GM12878 (cell line): ENCODE data around the gene DLST. TPM values are rescaled to one million over a fixed set of nuclear protein-coding genes. Genes with fewer than 3 reads are reported as not detected.
"Not testable (repeated sequence)": the region's sequence is repeated elsewhere in the genome, so short reads cannot be mapped to it uniquely, and the experiment has no call there.

Experiments used
- ATAC-seq: fragments of 200-7000 bp; cut with Tn5 transposase; 3 replicates; pipeline ENCODE4 v1.9.1; 2020; ENCODE audit warnings: mild to moderate bottlenecking, moderate library complexity
- BruUV-seq: library from RNA; stranded (reverse); fragments of 400-500 nt; replicated peaks from 2 replicates; lab custom pipeline; 2021; lab: Mats Ljungman, UMichigan
- CTCF ChIA-PET: fragments of 300-600 bp; sonication (Branson Sonifier 250); formaldehyde crosslinking; extraction: SDS; loops from one replicate; lab custom pipeline; 2021; ENCODE audit warnings: inconsistent platforms; lab: Yijun Ruan, JAX
- POLR2A ChIA-PET: fragments of 350-600 bp; formaldehyde crosslinking; extraction: SDS; loops from one replicate; lab custom pipeline; 2021; ENCODE audit warnings: inconsistent platforms; lab: Charles Lee
- RAD21 ChIA-PET: fragments of 300-600 bp; sonication (Branson Sonifier 250); formaldehyde crosslinking; loops from one replicate; lab custom pipeline; 2023; ENCODE audit warnings: antibody characterized with exemption; ENCODE audit not compliant: unreplicated experiment; lab: Charles Lee
- SMC1A ChIA-PET: fragments of 300-600 bp; sonication (Branson Sonifier 250); formaldehyde crosslinking; loops from one replicate; lab custom pipeline; 2023; ENCODE audit not compliant: unreplicated experiment, uncharacterized antibody; lab: Charles Lee
- DNase-seq: peaks from one replicate; pipeline ENCODE4 v3.0.0-alpha.2; 2011; ENCODE audit warnings: low read depth, low spot score
- FAIRE-seq: peaks from 3 replicates; lab custom pipeline; 2011; peaks lifted over from hg19 to GRCh38; lab: Jason Lieb, UNC
- H2AFZ ChIP-seq: 2 replicates; pipeline ENCODE4 v1.6.0; 2011; ENCODE audit warnings: low read depth, low read length, control low read depth; ENCODE audit not compliant: control insufficient read depth
- H3K27ac ChIP-seq: 2 replicates; pipeline ENCODE4 v1.5.1; 2011; ENCODE audit warnings: control low read depth; ENCODE audit not compliant: control insufficient read depth, insufficient read depth
- H3K27me3 ChIP-seq, 2 experiments: replicated peaks in 1 of 2; 2 replicates each; pipeline versions ENCODE4 v1.6.0 to v1.6.1; 2011; ENCODE audit warnings: low read length in 1 of 2; ENCODE audit not compliant: control insufficient read depth in 2 of 2, insufficient read depth in 2 of 2
- H3K36me3 ChIP-seq, 2 experiments: 2 replicates each; pipeline ENCODE4 v1.5.1; 2011; ENCODE audit warnings: low read length in 1 of 2; ENCODE audit not compliant: control insufficient read depth in 2 of 2, insufficient read depth in 2 of 2
- H3K4me1 ChIP-seq: 2 replicates; pipeline ENCODE4 v1.6.1; 2011; ENCODE audit warnings: mild to moderate bottlenecking, low read length, moderate library complexity, mixed read lengths; ENCODE audit not compliant: control insufficient read depth, insufficient read depth
- H3K4me2 ChIP-seq: 2 replicates; pipeline ENCODE4 v1.6.0; 2011; ENCODE audit warnings: control low read depth; ENCODE audit not compliant: control insufficient read depth, insufficient read depth
- H3K4me3 ChIP-seq: fragments of 200-600 bp; sonication (generic); 2 replicates; pipeline ENCODE4 v1.5.1; 2016
- H3K79me2 ChIP-seq: 2 replicates; pipeline ENCODE4 v1.6.0; 2011; ENCODE audit warnings: low read length; ENCODE audit not compliant: control insufficient read depth, insufficient read depth
- H3K9ac ChIP-seq: 2 replicates; pipeline ENCODE4 v1.8.0; 2011; ENCODE audit warnings: low read length, control low read depth, mixed read lengths; ENCODE audit not compliant: control insufficient read depth, insufficient read depth
- H3K9me3 ChIP-seq: replicated peaks from 3 replicates; pipeline ENCODE4 v1.5.1; 2011; ENCODE audit warnings: mild to moderate bottlenecking, low read length; ENCODE audit not compliant: control insufficient read depth, insufficient read depth
- H4K20me1 ChIP-seq: 2 replicates; pipeline ENCODE4 v1.6.0; 2011; ENCODE audit not compliant: control insufficient read depth, insufficient read depth
- BHLHE40 ChIP-seq, 2 experiments: fragments of 450-650 bp in 1 of 2; IDR thresholded peaks; 2 replicates each; pipeline ENCODE4 v1.6.1; 2011 to 2017; ENCODE audit warnings: low read depth in 2 of 2, borderline replicate concordance in 1 of 2, improper control_type of control experiment in 1 of 2, low read length in 1 of 2, mild to moderate bottlenecking in 1 of 2
- CBFB ChIP-seq: IDR thresholded peaks from 2 replicates; pipeline ENCODE4 v1.6.1; 2016; ENCODE audit warnings: antibody characterized with exemption, low read depth
- EED ChIP-seq: sonication (generic); IDR thresholded peaks from 2 replicates; pipeline ENCODE4 v1.6.1; 2016; ENCODE audit warnings: antibody characterized with exemption, low read depth
- HCFC1 ChIP-seq: fragments of 150-350 bp; IDR thresholded peaks from 2 replicates; pipeline ENCODE4 v1.6.1; 2014; ENCODE audit warnings: low read length
- IKZF2 ChIP-seq, 2 experiments: fragments of 450-650 bp; IDR thresholded peaks; 2 replicates each; pipeline ENCODE4 v1.6.1; 2017; ENCODE audit warnings: mild to moderate bottlenecking in 2 of 2, moderate library complexity in 2 of 2
- KAT2A ChIP-seq: conservative IDR thresholded peaks from 2 replicates; pipeline ENCODE4 v1.6.1; 2011; ENCODE audit warnings: low read depth, low read length; ENCODE audit not compliant: control insufficient read depth
- LARP7 ChIP-seq: fragments of 450-650 bp; IDR thresholded peaks from 2 replicates; pipeline ENCODE4 v1.6.1; 2017; ENCODE audit warnings: mild to moderate bottlenecking
- SIN3A ChIP-seq: IDR thresholded peaks from 2 replicates; pipeline ENCODE4 v1.6.1; 2012; ENCODE audit warnings: low read depth, low read length, improper control_type of control experiment
- SREBF1 ChIP-seq: IDR thresholded peaks from 2 replicates; pipeline ENCODE4 v1.6.1; 2012; ENCODE audit warnings: mild to moderate bottlenecking, low read length
- YY1 ChIP-seq: IDR thresholded peaks from 2 replicates; pipeline ENCODE4 v1.6.1; 2011; ENCODE audit warnings: low read depth, mild to moderate bottlenecking, low read length
- ZBED1 ChIP-seq: IDR thresholded peaks from 2 replicates; pipeline ENCODE4 v1.6.1; 2016; ENCODE audit warnings: borderline replicate concordance
- ZNF274 ChIP-seq: IDR thresholded peaks from one replicate; pipeline ENCODE4 v1.8.0; 2011; ENCODE audit not compliant: insufficient read length, insufficient read depth
- WGBS: methylation state at CpG from one replicate; pipeline ENCODE4 v1.1.6; 2016; ENCODE audit warnings: low lambda C conversion rate; ENCODE audit not compliant: insufficient replicate concordance, insufficient coverage; ENCODE audit errors: missing lambda C conversion rate; 5-methylcytosine and 5-hydroxymethylcytosine counted together
- in situ Hi-C: fragments of 300-500 bp; cut with MboI; formaldehyde crosslinking; loops from 9 replicates; pipeline ENCODE4 v1.14.3; 2018; ENCODE audit warnings: mixed read lengths
- intact Hi-C: fragments of 100-400 bp; cut with micrococcal nuclease; formaldehyde crosslinking; loops from one replicate; pipeline ENCODE4 v1.14.2; 2022; ENCODE audit not compliant: unreplicated experiment
- polyA plus RNA-seq, 11 experiments: library from polyadenylated mRNA; depleted of rRNA in 4 of 11; unstranded in 6 of 11; stranded (reverse) in 5 of 11; fragments of >200 nt; fragmentation: Nextera tagmentation in 4 of 11; fragmentation: Illumina TruSeq in 1 of 11; extraction: Ambion mirVana in 4 of 11; extraction: Trizol in 1 of 11; gene quantifications; 1 replicate in 1 of 11; 2 replicates in 10 of 11; pipeline versions ENCODE4 v1.2.1 to v1.2.3, GENCODE V29; 2011 to 2016; ENCODE audit warnings: inconsistent platforms in 2 of 11, missing spikeins in 2 of 11, low read depth in 1 of 11
- total RNA-seq, 4 experiments: library from RNA; depleted of rRNA in 3 of 4; stranded (reverse); fragments of >200 nt in 3 of 4; fragmentation: Illumina TruSeq in 1 of 4; extraction: Trizol in 1 of 4; gene quantifications; 2 replicates each; pipeline versions ENCODE4 v1.2.1 to v1.2.3, GENCODE V29; 2013 to 2021
- TF ChIP-seq, protein P1 (sequence below): fragments of 450-650 bp; IDR thresholded peaks from 2 replicates; pipeline ENCODE4 v1.6.1; 2017; ENCODE audit warnings: antibody characterized with exemption, mild to moderate bottlenecking, moderate library complexity

DLST gene
- total and polyA plus RNA-seq, 10 of the 15 experiments (the other 5 are each of a cell fraction or from before 2014, with no cell fraction given): 2.9 to 141 (median 67.7) TPM

DNA sequence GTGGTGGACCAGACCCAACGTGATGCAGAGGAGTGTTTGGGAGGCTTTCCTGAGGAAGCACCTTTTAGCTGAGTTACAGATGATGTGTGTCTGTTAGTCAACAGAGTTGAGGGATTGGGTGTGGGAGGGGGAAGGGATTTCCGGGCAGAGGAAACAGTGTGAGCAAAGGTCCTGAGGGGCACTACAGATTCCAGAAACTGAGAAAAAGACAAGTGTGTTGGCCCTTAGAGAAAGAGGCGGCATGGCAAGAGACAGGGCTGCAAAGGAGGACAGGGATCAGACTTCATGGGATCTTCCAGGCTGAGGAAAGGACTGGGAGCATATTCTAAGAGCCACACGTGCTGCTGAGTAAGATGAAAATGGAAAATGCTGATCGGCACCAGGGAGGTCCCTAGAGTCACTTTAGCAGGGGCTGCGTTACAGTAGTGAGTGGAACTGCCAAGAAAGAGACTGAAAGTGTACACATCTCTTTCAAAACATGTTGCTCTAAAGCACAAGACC, 50.7 kb downstream of the DLST start:
- no peak for DNase-seq
- ChIA-PET POLR2A (interaction anchor here (1.7 kb wide), 1 partner anchor 8 kb away, joined by 5 read pairs; no protein-coding TSS in a partner anchor), SMC1A (interaction anchor here (0.7 to 2.1 kb wide), 2 partner anchors 9 to 131 kb away, joined by 3 to 5 read pairs; no protein-coding TSS in a partner anchor), CTCF (interaction anchor here (0.5 kb wide), 1 partner anchor 54 kb away, joined by 4 read pairs; no protein-coding TSS in a partner anchor), RAD21 (no interaction called here)
- H3K9ac ChIP-seq: no peak overlapping the region; the same call in 1 of the 2 replicates
- H3K79me2 ChIP-seq: no peaks in the 10 kb centered on the region
- H2AFZ ChIP-seq: peak overlapping the region; percentile 76
- no peaks in the 10 kb centered on the region for H3K36me3 ChIP-seq
- 32% methylated on average over 6 of the region's 6 CpGs for WGBS
- intact Hi-C loops: no loop called here
- H3K27ac ChIP-seq: no peak overlapping the region
- H3K9me3 ChIP-seq: no peaks in the 10 kb centered on the region
- peak overlapping the region; percentile 36 for H3K4me2 ChIP-seq
- no TSS peak for BruUV-seq
- in situ Hi-C loops: no loop called here
- ATAC-seq: peak; percentile 54
- FAIRE-seq: no peak
- no peaks in the 10 kb centered on the region for H3K27me3 ChIP-seq
- H3K4me1 ChIP-seq: peaks cover 11% of the 10 kb centered on the region; the same call in 1 of the 2 replicates
- TF ChIP-seq, protein P1, sequence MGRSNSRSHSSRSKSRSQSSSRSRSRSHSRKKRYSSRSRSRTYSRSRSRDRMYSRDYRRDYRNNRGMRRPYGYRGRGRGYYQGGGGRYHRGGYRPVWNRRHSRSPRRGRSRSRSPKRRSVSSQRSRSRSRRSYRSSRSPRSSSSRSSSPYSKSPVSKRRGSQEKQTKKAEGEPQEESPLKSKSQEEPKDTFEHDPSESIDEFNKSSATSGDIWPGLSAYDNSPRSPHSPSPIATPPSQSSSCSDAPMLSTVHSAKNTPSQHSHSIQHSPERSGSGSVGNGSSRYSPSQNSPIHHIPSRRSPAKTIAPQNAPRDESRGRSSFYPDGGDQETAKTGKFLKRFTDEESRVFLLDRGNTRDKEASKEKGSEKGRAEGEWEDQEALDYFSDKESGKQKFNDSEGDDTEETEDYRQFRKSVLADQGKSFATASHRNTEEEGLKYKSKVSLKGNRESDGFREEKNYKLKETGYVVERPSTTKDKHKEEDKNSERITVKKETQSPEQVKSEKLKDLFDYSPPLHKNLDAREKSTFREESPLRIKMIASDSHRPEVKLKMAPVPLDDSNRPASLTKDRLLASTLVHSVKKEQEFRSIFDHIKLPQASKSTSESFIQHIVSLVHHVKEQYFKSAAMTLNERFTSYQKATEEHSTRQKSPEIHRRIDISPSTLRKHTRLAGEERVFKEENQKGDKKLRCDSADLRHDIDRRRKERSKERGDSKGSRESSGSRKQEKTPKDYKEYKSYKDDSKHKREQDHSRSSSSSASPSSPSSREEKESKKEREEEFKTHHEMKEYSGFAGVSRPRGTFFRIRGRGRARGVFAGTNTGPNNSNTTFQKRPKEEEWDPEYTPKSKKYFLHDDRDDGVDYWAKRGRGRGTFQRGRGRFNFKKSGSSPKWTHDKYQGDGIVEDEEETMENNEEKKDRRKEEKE: no peak
- TF ChIP-seq ZBED1 (no peak), IKZF2 (IDR thresholded peaks at IDR 0.05) (0 out of 4 replicates have a peak, but pooled peaks of 1 of the 2 experiments have one; percentile 12), KAT2A (no peak), SIN3A (no peak), YY1 (no peak), CBFB (no peak), ZNF274 (no peak), BHLHE40 (IDR thresholded peaks at IDR 0.05; ENCODE audit: borderline replicate concordance in 1 of 2, low read depth in 2 of 2, low read length in 1 of 2) (peak in 1 of 2 experiments; percentile 59; a peak in 1 of 4 replicates), EED (peak; percentile 18; the same call in 1 of the 2 replicates), LARP7 (no peak), HCFC1 (no peak), SREBF1 (no peak)
- no peaks in the 10 kb centered on the region for H4K20me1 ChIP-seq
- H3K4me3 ChIP-seq: no peak overlapping the region

DNA sequence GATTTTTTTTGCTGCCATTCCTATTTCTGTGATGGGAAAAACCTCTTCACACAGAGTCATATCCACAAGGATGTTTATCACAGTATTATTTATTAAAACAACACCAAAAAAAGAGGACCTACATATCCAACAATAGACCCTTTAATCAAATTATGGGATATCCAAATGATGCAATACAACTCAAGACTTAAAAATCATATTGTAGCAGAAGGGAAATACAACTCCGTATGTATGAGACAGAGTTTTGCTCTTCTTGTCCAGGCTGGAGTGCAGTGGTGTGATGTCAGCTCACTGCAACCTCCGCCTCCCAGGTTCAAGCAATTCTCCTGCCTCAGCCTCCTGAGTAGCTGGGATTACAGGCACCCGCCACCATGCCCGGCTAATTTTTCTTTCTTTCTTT, 51.2 kb downstream of the DLST start:
- CTCF ChIA-PET: interaction anchor here (0.5 kb wide), 1 partner anchor 54 kb away, joined by 4 read pairs; no protein-coding TSS in a partner anchor
- FAIRE-seq, H3K79me2 ChIP-seq, H3K9ac ChIP-seq, H3K27me3 ChIP-seq, H2AFZ ChIP-seq, RAD21 ChIA-PET, H3K9me3 ChIP-seq, H3K4me3 ChIP-seq, H3K4me2 ChIP-seq, H4K20me1 ChIP-seq, H3K36me3 ChIP-seq, intact Hi-C loops, ATAC-seq, H3K27ac ChIP-seq, BruUV-seq, DNase-seq, in situ Hi-C loops: not testable (repeated sequence)
- POLR2A ChIA-PET: interaction anchor here (1.7 kb wide), 1 partner anchor 7 kb away, joined by 5 read pairs; no protein-coding TSS in a partner anchor
- H3K4me1 ChIP-seq: peaks cover 11% of the 10 kb centered on the region; the same call in 1 of the 2 replicates
- WGBS: 77% methylated on average over 4 of the region's 4 CpGs
- SMC1A ChIA-PET: interaction anchor here (0.7 to 1.3 kb wide), 2 partner anchors 9 to 130 kb away, joined by 3 read pairs; no protein-coding TSS in a partner anchor
